AG09309 (cell line): ENCODE results near the gene KLRG1.

Source experiments
- DNase-seq: peaks from one replicate; pipeline ENCODE4 v3.0.0-alpha.2; 2010; ENCODE audit warnings: low read depth
- H3K4me3 ChIP-seq: 2 replicates; pipeline ENCODE4 v1.5.1; 2011; ENCODE audit warnings: mild to moderate bottlenecking, low read depth, low read length, moderate library complexity; ENCODE audit not compliant: control insufficient read depth
- TF ChIP-seq, protein P1 (sequence below): IDR thresholded peaks from 2 replicates; pipeline ENCODE4 v1.5.1; 2011; ENCODE audit warnings: mild to moderate bottlenecking, low read depth, low read length, inconsistent platforms; ENCODE audit not compliant: insufficient read depth, control insufficient read depth; ENCODE audit errors: missing control alignments

The KLRG1 gene

DNA sequence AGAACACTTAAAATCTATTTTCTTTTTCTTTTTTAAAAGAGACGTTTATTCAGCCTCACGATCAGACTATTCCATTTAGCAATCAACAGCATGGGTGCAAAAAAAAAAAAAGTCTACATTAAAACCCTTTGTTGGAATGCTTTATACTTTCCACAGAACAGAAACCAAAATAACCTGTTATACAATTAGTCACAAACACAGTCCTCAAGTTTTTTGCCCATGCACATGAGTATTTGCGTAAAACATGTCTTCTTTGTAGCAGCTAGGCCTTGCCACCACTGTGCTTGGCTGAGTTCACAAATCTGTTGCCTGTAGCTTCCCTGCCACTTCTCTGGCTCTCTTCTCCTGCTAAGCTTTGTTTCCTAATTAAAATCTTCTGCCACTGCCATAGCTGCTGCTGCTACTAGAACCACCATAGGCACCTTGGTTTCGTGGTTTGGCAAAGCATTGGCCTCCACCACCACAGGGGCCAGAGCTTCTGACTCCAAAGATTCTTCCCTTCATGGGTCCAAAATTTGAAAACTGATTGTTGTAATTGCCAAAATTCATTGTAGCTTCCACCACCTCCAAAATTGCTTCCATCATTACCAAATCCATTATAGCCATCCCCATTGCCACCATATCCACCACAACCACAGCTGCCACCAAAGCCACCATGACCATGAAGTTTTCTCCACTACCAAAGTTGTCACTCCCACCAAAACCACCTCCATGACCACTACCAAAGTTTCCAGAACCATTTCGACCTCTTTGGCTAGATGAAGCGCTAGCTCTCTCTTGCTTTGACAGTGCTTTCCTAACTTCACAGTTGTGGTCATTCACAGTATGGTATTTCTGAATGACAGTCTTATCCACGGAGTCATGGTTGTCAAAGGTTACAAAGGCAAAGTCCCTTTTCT lies 38.1 kb downstream of the KLRG1 start:
- TF ChIP-seq, protein P1, sequence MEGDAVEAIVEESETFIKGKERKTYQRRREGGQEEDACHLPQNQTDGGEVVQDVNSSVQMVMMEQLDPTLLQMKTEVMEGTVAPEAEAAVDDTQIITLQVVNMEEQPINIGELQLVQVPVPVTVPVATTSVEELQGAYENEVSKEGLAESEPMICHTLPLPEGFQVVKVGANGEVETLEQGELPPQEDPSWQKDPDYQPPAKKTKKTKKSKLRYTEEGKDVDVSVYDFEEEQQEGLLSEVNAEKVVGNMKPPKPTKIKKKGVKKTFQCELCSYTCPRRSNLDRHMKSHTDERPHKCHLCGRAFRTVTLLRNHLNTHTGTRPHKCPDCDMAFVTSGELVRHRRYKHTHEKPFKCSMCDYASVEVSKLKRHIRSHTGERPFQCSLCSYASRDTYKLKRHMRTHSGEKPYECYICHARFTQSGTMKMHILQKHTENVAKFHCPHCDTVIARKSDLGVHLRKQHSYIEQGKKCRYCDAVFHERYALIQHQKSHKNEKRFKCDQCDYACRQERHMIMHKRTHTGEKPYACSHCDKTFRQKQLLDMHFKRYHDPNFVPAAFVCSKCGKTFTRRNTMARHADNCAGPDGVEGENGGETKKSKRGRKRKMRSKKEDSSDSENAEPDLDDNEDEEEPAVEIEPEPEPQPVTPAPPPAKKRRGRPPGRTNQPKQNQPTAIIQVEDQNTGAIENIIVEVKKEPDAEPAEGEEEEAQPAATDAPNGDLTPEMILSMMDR, result no peak
- H3K4me3 ChIP-seq, result no peak overlapping the region
- DNase-seq, result no peak

- TF ChIP-seq, protein P1, result no peak
- no peak for DNase-seq
- no peak overlapping the region for H3K4me3 ChIP-seq
Observed at GRCh38 chr12:9030776-9031175, 41.4 kb downstream of the KLRG1 start.

DNA sequence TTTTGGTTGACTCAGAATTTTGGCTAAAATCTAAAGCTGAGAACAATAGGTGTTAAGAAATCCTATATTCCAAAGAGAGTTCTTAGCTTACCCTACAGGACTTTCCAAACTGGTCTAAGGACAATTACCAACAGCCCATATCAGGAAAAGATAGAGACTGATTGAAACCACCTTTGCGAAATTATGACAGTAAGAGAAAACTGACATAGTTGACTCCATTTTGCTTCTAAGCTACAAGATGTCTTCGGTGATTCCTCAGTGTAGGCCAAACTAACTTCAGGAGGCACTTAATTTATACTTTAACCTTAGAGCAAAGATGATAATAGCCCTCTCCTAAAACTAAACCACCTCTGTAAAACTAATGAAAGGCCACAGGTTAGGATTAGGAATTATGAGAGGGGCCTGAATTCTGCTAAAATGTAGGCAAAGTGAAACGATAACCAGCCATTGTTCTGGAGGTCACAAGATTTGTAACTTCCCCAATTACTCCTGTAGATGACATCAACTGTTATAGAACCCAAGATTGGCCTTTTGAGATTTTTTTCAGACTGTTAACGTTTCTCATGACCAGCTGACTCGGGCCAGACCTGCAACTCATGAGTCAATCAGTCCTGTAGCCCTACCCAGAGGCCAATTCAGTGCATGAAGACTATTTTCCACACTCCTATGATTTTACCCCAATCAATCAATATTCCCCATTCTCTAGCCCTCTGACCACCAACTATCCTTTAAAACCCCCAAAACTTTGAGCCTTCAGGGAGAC lies 43.0 kb downstream of the KLRG1 start:
- TF ChIP-seq, protein P1, result no peak
- no peak for DNase-seq
- H3K4me3 ChIP-seq, result no peak overlapping the region

DNA sequence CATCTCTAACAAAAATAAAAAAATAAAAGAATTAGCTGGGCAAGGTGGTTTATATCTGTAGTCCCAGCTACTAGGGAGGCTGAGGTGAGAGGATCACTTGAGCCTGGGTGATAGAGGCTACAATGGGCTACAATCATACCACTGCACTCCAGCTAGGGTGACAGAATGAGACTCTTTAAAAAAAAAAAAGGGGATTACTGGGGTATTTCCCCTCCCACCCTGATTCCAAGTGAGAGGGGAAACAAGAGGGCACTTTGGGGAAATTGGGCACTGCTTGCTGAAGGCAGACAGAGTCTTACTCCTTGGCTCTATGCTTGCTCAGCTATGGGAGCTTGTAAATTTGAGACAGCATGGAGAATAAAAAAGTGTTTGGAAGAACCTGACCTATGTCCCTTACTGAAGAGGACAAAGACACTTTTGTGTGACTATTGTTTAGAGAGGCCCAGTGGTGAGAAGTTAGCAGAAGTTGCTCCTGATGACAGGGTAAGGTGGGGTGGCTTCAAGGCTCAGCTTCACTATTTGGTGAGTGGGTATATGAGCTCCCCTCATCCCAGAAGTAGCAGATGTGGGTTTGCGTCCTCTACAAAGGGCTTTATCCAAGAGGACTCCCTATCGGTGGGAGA lies 44.0 kb downstream of the KLRG1 start:
- no peak for DNase-seq
- H3K4me3 ChIP-seq, result no peak overlapping the region
- TF ChIP-seq, protein P1, result no peak

DNA sequence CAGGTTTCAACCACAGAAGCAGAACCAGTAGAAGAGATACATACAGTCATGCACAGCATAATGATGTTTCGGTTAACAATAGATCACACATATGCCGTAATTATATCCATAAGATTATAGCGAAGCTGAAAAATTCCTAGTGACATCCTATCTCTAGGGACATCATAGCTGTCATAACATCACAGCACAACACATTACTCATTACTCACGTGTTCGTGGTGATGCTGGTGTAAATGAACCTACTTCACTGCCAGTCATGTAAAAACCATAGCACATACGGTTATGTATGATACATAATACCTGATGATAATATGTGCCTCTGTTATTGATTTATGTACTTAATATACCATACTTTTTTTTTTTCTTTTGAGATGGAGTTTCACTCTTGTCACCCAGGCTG lies 44.7 kb downstream of the KLRG1 start:
- H3K4me3 ChIP-seq, result no peak overlapping the region
- no peak for DNase-seq
- TF ChIP-seq, protein P1, result no peak

DNA sequence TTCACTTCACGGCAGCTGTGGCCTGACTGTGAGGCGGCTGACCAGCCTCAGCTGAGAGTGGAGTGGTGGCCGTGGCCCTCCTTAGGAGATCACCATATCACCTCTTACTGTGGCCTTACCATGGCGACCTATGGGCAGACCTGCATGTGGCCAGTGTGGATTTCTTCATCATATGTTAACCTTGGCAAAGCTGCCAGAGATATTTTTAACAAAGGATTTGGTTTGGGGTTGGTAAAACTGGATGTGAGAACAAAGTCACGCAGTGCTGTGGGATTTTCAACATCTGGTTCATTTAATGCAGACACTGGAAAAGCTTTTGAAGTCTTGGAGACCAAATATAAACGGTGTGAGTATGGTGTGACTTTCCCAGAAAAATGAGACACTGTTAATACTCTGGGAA lies 46.9 kb downstream of the KLRG1 start:
- no peak overlapping the region for H3K4me3 ChIP-seq
- no peak for DNase-seq
- TF ChIP-seq, protein P1, result no peak
